HG03175 (cell line): Measurements from ENCODE around the gene CIBAR2.

Experiments
- ATAC-seq: cut with Tn5 transposase; IDR thresholded peaks from one replicate; pipeline ENCODE4 v1.9.1; 2021; ENCODE audit warnings: mild to moderate bottlenecking, moderate library complexity; ENCODE audit not compliant: unreplicated experiment

Gene CIBAR2

DNA sequence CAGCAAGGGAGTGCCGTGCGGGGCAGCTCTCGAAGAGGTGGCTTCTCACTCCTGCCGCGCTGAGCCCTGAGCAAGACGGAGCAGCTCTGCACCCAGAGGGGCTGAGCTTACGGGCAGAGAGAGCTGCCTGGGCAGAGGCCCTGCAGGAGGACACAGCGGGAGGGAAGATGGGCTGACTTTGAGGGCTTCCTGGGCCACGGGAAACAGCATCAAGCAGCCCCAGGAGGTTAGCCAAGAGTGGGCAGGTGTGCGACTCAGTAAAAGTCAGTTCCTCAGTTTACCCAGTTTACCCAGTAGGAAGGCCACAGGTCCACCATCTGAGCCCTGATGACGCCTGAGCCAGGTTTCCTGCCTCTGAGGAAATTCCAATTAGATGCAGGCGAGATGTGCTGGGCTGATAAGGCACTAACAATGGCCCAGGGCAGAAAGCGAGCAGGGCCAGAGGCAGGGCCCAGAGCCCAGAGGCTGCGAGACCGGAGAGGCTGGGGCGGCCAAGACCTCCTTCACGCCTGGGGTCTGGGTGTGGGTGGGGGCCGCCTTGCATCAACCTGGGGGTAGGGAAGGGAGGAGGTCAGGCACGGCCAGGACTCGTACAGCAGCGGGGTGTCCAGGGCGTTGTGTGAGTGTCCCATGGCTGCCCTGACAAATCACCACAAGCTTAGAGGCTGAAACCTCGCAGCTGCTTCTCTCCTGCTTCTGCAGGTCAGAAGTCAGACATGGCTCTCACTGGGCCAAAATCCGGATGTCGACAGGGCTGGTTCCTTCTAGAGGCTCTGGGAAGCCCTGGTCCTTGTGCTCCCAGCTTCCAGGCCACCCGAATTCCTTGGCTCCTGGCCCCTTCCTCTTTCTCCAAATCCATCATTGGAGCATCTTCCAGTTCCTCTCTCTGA lies 32.0 kb upstream of the CIBAR2 start:
- no peak for ATAC-seq

DNA sequence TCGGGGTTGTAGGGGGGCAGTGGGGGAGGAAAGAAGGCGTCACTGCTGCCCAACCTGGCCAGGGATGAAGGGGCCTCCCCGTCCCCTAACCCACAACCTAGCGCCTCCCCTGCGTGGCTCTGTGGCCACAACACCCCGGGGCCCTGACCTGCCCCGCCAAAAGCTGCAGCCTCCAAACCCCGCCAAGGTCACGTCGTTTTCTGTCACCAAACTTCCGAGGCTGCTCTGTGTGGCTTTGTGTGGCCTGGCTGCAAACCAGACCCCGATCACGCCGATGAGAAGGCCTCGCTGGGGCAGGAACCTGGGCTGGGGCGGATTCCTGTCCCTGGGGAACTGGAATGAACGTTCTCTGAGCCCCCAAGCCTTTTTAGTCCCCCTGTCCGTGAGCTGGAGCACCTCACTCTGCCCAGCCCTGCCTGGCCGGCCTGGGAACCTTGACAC lies 30.5 kb upstream of the CIBAR2 start:
- no peak for ATAC-seq

DNA sequence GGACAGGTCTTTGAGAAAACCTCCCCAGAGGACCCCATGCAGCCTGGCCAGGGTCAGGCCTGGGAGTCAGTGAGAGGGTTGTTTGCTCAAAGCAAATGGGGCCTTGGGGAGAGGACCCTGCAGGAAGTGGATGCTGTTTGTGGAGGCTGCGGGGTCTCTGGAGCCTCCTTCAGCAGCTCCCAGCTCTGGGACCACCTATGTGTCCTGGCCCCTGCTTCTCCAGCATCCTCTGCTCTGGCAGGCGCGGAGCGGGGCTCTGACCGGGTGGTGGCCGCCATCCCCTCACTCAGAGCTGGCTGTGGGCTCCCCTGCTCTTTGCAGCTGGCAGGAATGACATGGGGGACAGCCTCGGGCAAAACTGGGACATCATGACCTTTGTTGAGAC lies 29.8 kb upstream of the CIBAR2 start:
- no peak for ATAC-seq

DNA sequence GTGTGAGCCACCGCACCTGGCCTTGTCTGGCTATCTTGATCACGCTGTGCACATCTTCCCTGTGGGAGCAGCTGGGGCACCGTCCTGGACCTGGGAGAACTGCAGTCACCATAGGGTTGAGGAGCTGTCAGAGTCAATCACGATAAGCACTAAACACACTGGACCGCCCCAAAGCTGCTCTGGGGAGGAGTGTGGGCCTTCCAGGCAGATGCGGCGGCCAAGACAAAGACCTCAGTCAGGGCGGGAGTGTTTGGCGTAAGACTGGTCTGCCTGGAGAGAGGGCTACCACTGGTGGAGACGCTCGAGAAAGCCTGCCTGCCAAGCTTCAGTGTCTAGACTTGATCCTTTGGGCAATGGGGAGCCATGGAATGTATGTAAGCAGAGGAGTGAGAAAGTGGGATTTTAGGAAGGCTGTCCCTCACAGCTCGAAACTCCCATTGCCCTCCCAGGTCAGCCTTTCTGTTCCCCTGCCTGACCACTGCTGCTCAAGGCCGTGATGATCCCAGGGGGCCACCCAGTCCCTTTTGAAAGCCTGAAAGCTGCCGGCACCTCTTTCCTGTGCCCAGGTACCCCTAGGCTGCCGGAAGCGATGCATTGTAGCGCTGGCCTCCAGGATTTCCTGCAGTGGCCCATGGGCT lies 29.3 kb upstream of the CIBAR2 start:
- ATAC-seq: no peak

DNA sequence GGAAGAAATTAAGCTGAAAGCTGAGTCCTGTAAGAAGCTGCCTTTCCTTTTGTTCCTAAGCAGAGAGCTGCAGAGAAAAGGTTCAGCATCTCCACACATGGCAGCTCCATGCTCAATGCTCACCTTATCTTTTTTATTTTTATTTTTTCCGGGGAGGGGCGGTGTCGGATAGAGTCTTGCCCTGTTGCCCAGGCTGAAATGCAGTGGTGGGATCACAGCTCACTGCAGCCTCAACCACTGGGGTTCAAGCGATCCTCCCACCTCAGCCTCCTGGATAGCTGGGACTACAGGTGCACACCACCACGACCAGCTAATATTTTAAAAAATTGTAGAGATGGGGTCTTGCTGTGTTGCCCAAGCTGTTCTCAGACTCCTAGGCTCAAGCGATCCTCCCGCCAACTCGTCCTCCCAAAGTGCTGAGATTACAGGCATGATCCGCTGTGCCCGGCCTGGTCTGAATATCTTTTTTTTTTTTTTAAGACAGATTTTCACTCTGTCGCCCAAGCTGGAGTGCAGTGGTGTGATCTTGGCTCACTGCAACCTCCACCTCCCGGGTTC lies 28.3 kb upstream of the CIBAR2 start:
- no peak for ATAC-seq

DNA sequence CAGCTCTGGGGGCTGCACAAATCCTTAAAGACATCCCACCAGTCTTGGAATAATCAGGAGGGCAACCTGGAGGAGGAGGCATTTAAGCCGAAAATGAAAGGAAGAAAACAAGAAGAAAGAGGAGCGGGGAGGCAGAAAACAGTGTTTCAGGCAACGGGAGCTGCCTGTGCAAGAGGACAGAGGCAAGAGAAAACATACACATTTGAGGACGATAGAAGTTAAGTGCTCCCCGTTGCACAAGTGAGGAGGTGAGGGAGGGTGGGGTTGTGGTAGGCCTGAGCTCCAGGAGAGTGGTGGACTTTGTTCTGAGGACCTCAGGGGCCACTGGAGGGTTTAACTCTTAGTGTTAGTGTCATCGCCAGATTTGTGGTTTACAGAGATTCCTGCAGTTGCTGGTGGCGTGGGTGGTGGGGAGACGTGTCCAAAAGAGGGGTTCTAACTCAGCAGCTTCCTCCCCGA lies 27.6 kb upstream of the CIBAR2 start:
- no peak for ATAC-seq

DNA sequence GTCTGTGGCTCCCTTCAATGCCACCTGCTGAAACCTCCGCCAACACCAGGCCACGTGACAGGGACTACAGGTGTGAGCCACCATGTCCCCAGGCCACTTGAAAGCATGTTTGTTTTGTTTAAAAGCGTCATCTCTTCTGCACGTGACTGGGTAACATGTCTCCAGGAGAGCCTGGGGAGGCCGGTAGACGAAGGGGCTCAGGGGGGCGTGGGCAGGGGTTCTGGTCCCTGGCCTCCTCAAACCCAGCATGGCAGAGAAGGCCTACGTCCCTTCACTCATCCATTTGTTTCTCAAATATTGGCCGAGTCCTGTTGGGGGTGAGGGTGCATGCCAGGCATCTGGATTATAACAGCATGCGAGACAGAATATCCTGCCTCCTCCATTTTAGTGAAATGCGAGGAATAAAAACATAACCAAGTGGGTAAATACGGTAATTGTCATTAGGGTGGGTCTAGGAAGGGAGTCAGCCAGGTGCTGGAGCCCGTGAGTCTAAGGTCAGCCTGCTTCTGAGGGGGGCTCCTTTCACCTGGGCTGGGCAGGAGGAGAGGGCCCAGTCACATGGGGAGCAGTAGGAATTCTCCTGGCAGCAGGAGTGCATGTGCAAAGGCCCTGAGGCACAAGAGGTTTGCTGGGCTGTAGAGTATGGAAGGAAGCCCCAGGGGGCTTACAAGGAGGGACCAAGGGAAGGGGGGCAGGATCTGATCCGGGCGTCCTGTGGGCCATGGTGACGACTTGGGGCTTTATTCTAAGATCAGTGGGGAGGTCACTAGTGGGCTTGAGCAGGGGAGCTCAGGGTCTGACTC lies 26.8 kb upstream of the CIBAR2 start:
- ATAC-seq: no peak

DNA sequence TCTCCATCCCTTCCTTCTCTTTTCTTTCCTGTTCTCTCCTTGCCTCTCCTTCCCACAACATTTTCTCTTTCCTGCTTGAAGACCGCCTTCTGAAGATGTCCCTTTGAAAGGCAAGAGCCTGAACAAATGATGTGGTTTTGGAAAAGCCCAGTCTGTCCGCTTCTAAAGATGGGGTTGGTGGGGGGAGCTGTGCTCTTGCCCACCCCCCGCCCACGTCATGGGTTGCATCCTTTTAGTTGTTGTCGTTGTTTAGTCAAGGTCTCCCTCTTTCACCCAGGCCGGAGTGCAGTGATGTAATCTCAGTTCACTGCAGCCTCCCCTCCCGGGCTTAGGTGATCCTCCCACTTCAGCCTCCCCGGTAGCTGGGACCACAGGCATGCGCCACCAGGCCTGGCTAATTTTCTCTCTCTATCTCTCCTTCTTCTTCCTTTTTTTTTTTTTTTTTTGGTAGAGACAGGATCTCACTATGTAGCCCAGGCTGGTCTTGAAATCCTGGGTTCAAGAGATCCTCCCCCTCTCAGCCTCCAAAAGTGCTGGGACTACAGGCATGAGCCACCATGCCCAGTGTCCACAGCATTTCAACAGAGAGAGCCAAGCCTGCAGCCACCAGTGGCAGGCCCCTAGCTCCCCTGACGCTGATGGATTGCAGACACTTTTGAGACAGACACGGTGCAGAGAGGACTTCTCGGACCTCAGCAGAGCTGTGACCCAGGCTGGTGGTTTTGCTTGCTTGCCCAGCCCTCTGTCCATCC lies 26.0 kb upstream of the CIBAR2 start:
- no peak for ATAC-seq

DNA sequence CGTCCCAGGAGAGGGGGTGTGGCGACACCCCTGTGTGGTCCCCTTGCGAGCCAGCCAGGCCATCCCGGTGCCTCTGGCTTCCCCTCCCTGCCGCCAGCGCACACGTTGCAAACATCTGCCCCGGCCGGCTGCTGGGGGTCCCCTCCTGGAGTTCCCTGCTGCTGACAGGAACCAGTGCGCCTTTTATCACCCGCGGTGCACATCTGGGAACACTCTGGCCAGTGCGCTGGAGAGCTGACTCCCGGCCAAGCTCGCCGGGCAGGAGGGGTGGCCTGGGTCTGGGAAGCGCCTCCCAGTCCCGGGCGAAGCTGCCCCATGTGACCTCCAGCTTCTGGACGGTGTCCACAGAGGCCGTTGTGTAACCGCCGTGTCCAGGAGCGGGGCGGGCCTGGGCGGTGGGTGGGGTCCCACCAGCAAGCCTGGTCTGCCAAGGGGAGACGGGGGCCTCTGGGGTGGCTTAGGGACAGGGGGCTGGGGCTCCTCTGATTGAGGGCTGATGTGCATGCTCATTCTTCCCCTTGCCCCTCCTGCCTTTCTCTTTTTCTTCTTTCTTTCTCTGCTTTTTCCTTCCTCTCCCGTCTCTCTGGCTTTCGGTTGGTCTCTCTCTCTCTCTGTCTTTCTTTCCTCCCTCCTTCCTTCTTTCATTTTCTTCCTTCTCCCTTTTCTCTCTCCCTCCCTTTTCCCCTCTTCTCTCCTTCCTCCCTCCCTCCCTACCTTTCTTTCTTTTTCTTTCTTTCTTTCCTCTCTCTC lies 25.2 kb upstream of the CIBAR2 start:
- no peak for ATAC-seq

DNA sequence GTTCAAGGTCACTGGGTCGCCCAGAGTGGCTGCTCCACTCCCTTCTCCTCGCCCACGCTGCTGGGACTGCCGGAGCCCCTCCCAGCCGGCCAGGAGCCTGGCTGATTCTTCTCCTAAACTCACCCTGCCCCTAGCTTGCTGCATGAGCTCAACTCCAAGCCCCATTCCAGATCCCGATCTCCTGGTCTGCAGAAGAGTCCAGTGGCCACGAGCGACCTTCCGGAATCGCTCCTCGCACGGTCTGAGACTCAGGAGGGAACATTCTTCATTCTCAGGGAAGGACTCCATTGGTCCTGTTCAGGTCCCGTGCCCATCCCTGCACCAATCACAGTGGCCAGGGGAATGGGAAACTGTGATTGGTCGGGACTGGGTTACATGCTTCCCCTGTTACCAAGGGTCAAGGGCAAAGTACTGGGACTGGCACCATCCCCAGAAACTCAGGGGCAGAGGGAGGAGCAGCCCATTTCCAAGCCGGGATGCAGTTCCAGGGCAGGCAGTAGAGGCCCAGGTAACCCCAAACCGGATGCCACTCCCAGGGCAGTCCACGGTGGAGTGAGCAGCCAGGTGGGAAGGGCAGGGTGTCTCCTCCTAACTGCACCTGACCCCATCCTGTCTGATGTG lies 24.5 kb upstream of the CIBAR2 start:
- no peak for ATAC-seq

DNA sequence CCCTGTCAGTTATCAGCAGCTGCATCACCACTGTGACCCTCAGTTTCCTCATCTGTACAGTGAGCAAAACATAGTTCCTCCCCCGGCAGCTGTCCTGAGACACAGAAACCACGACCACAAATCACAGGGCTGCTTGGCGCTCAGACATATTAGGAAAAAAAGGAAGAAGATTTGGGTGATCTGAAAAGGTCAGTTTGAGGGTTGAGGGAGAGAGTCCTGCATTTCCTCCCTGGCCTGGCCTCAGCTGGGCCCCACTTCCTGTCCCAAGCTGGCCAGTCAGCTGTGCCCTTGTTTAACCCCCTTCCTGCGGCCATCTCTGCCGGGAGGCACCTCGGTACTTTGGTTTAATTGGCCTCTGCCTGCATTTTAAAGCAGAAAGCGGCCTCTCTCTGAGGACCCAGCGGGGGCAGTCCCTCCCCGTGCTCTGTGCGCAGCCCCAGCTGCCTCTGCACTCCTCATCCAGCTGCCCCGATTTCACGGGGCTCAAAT lies 24.0 kb upstream of the CIBAR2 start:
- no peak for ATAC-seq

DNA sequence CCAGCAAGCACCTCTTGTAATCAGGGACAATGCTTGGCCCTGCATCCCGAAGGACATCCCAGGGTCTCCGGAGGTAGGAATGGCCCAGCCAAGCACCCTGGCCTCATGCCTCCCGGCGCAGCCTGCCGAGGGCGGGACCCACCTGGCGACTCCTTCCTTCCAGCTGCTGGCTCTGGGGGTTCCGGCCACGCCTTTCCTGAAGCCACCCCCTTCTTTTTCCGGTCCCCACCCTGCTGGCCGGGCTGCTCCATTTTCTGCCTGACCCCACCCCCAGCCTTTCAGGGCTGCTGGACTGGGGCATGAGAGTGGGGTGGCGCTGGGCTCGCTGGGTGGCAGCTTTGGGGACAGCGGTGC lies 22.5 kb upstream of the CIBAR2 start:
- ATAC-seq: no peak

DNA sequence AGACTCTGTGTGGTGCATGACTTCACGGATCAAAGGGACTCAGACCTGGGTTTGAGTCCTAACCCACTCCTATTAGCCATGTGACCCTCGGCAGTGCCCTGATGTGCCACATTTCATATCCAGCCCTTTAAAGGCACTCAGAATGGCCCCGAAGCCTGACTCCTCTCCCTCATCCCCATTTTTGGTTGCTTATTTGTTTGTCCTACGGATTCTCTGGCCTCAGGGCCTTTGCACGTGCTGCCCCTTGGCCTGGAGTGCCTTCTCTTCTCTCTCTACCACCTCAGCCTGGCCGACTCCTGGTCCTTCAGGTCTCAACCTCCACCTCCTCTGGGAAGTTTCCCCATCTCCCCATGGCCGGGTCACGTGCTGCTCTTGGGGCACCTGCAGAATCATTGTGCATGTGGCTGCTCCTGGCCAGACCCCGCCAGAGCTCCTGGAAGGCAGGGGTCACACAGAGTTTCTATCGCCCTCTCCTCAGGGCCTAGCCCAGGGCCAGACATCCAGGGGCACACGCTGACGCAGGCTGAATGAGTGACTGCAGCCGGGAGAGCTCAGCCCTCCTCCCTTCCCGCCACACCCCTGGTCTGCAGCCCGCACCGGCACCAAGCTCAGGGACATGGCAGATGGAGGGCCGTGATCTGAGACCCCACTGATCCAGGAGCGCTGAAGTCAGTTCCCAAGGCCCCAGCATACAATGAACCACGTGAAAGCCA lies 22.0 kb upstream of the CIBAR2 start:
- no peak for ATAC-seq

DNA sequence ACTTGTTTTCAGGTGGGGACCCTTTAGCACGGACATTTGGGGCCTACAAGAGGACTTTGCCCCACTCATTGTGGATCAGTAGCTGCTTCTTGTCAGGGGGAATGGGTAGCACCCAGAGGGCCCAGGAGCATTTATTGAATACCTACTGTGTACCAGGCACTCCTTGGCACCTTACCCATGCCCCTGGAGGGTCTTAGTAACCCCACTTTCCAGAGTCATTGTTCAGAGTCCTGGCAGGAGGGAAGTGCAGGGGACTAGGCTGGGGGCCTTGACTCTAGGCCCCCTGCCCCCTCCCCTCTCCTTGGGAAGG lies 21.0 kb upstream of the CIBAR2 start:
- ATAC-seq: no peak

DNA sequence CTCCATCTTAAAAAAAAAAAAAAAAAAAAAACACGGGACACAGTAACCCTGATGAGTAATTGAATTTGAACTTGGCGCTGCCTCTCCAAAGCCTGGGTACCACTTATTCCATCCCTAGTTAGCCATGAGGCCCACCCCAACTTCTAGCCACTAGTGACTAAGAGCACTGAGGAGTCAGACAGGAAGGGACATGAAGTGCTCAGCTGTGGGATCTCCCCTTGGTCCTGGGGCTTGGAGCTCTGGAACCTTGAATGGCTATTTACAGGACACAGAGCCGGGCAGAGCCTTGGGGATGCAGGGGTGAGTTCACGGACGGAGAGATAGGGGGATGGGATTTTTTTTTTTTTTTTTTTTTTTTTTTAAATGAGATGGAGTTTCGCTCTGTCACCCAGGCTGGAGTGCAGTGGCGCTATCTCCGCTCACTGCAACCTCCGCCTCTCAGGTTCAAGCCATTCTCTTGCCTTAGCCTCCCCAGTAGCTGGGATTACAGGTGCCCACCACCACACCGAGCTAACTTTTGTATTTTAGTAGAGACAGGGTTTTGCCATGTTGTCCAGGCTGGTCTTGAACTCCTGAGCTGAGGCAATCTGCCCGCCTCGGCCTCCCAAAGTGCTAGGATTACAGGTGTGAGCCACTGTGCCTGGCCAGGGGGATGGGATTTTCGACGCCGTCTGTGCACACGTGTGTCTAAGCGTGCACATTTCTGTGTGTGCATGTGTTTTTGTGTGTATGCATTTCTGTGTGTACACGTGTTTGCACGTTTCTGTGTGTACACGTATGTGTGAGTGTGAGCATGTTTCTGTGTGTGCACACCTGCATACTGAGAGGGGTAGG lies 20.4 kb upstream of the CIBAR2 start:
- ATAC-seq: no peak

DNA sequence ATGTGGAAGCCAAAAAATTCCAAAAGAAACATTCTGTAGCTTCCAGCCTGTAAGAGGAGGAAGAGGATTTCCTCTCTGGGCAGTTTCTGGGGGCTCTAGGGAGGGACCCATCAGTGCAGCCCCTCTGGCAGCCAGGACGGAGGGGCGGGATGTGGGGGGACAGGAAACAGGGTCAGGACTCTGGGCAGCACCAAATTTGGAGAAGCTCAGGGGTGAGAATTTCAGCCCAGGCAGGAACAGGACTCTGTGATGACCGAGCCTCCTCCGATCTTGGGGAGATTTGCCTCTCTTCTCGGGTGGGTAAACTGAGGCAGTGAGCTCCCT lies 18.4 kb upstream of the CIBAR2 start:
- ATAC-seq: no peak

DNA sequence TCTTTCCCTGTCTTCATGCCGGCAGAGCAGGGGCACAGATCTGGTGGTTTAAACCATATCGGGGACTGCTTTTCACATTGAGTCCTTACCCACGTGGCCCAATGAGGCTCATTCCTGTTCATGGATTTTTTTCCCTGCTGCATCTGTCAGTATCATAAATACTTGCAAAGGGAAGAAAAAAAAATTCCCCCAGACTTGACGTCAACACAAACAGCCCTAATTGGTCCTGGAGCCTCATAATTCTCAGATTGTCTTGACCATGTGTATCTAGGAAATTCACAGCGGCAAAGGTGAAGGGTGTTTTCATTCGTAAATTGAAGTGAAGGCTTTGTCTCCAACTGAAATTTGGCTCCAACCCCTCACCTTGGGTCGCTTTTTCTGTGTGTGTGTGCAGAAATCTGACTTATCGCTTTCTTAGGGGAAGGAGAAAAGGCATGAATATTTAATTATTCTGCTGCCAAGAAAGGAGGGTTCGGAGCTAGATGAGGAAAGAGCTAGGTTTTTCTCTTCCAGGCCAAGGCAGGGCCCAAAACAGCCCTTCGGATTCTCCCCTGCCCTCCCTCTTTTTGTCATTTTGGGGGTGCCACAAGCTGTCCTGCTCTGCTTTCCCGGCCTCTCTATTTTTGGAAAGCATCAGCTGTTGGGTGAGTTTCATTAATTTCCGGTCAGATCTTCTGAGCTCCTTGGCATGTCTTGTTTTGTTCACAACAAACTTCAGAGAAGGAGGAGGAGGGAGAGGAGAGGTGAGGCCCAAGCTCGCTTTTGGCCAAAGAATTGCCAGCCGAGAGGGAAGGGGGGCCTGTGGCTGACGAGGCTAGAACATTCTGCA lies 17.8 kb upstream of the CIBAR2 start:
- no peak for ATAC-seq
